Liver (tissue), 9 donors: Measurements from ENCODE around the gene ZMYND8. TPM values are rescaled to one million over a fixed set of nuclear protein-coding genes. Genes with fewer than 3 reads are reported as not detected.
A peak's percentile ranks its signal among the peaks of the same experiment; 100 is the strongest.

Source experiments
- DNase-seq: peaks from one replicate; pipeline ENCODE4 v3.0.0-alpha.2; 2017; ENCODE audit warnings: low spot score
- H3K27ac ChIP-seq, 2 donors: one replicate each; pipeline ENCODE4 v1.7.0; 2013; ENCODE audit warnings: inconsistent platforms in 2 of 2, low read length in 2 of 2, control low read depth in 1 of 2, low read depth in 1 of 2, mild to moderate bottlenecking in 1 of 2
- H3K27me3 ChIP-seq, 4 donors: one replicate each; pipeline versions ENCODE4 v1.6.1 to v1.7.0; 2013; ENCODE audit warnings: low read length in 3 of 4, inconsistent platforms in 1 of 4, mild to moderate bottlenecking in 1 of 4, moderate library complexity in 1 of 4; ENCODE audit not compliant: control insufficient read depth in 4 of 4, insufficient read depth in 4 of 4
- H3K36me3 ChIP-seq, 4 donors: one replicate each; pipeline versions ENCODE4 v1.6.1 to v1.7.0; 2013; ENCODE audit warnings: low read length in 3 of 4, mild to moderate bottlenecking in 3 of 4, low read depth in 1 of 4, moderate library complexity in 1 of 4; ENCODE audit not compliant: control insufficient read depth in 4 of 4, insufficient read depth in 3 of 4
- H3K4me1 ChIP-seq, 4 donors: one replicate each; pipeline versions ENCODE4 v1.6.1 to v1.7.0; 2013; ENCODE audit warnings: low read length in 3 of 4, mild to moderate bottlenecking in 3 of 4, moderate library complexity in 1 of 4; ENCODE audit not compliant: control insufficient read depth in 4 of 4, insufficient read depth in 4 of 4
- H3K4me3 ChIP-seq, 3 donors: one replicate each; pipeline versions ENCODE4 v1.6.1 to v1.7.0; 2013; ENCODE audit warnings: low read length in 3 of 3, control low read depth in 1 of 3, low read depth in 1 of 3, mild to moderate bottlenecking in 1 of 3
- H3K9ac ChIP-seq, 2 donors: one replicate each; pipeline ENCODE4 v1.7.0; 2013; ENCODE audit warnings: low read length in 2 of 2, mild to moderate bottlenecking in 2 of 2, moderate library complexity in 2 of 2, control low read depth in 1 of 2, low read depth in 1 of 2
- H3K9me3 ChIP-seq, 4 donors: one replicate each; pipeline versions ENCODE4 v1.6.1 to v1.7.0; 2013; ENCODE audit warnings: low read length in 3 of 4; ENCODE audit not compliant: control insufficient read depth in 4 of 4
- ATF3 ChIP-seq: IDR thresholded peaks from 2 replicates; pipeline ENCODE4 v1.6.1; 2016; ENCODE audit warnings: antibody characterized with exemption
- EGR1 ChIP-seq, 2 donors: IDR thresholded peaks; 2 replicates each; pipeline ENCODE4 v1.6.1; 2016 to 2018; ENCODE audit warnings: antibody characterized with exemption in 2 of 2, low read depth in 2 of 2
- FOXA1 ChIP-seq: IDR thresholded peaks from 2 replicates; pipeline ENCODE4 v1.6.1; 2016; ENCODE audit warnings: antibody characterized with exemption
- FOXA2 ChIP-seq: IDR thresholded peaks from 2 replicates; pipeline ENCODE4 v1.6.1; 2016; ENCODE audit warnings: antibody characterized with exemption
- GABPA ChIP-seq, 2 donors: IDR thresholded peaks in 1 of 2; conservative IDR thresholded peaks in 1 of 2; 2 replicates each; pipeline ENCODE4 v1.6.1; 2016; ENCODE audit warnings: antibody characterized with exemption in 2 of 2, mild to moderate bottlenecking in 1 of 2, moderate library complexity in 1 of 2
- HNF4A ChIP-seq, 2 donors: conservative IDR thresholded peaks; 2 replicates each; pipeline ENCODE4 v1.6.1; 2016; ENCODE audit warnings: antibody characterized with exemption in 2 of 2, mild to moderate bottlenecking in 2 of 2
- HNF4G ChIP-seq: IDR thresholded peaks from 2 replicates; pipeline ENCODE4 v1.6.1; 2016; ENCODE audit warnings: antibody characterized with exemption
- JUND ChIP-seq, 2 donors: IDR thresholded peaks; 2 replicates each; pipeline ENCODE4 v1.6.1; 2016; ENCODE audit warnings: antibody characterized with exemption in 2 of 2
- MAX ChIP-seq: IDR thresholded peaks from 2 replicates; pipeline ENCODE4 v1.6.1; 2016; ENCODE audit warnings: antibody characterized with exemption
- NR2F2 ChIP-seq: IDR thresholded peaks from 2 replicates; pipeline ENCODE4 v1.6.1; 2016; ENCODE audit warnings: antibody characterized with exemption
- RXRA ChIP-seq, 2 donors: IDR thresholded peaks; 2 replicates each; pipeline ENCODE4 v1.6.1; 2017 to 2018; ENCODE audit warnings: antibody characterized with exemption in 2 of 2, mild to moderate bottlenecking in 1 of 2
- SP1 ChIP-seq: IDR thresholded peaks from 2 replicates; pipeline ENCODE4 v1.6.1; 2018; ENCODE audit warnings: antibody characterized with exemption, mild to moderate bottlenecking
- YY1 ChIP-seq: IDR thresholded peaks from 2 replicates; pipeline ENCODE4 v1.6.1; 2016; ENCODE audit warnings: antibody characterized with exemption, mild to moderate bottlenecking
- ZBTB33 ChIP-seq: IDR thresholded peaks from 2 replicates; pipeline ENCODE4 v1.6.1; 2016; ENCODE audit warnings: antibody characterized with exemption
- WGBS: extraction: QIAGEN DNeasy Blood & Tissue Kit; methylation state at CpG from one replicate; pipeline ENCODE4 v1.1.7; 2013; 5-methylcytosine and 5-hydroxymethylcytosine counted together
- polyA plus RNA-seq, 2 donors: library from polyadenylated mRNA; stranded (reverse) in 1 of 2; unstranded in 1 of 2; fragments of 200-250 nt in 1 of 2; fragments of >200 nt in 1 of 2; fragmentation: Nextera tagmentation in 1 of 2; extraction: Ambion mirVana in 1 of 2; gene quantifications; one replicate each; pipeline versions ENCODE4 v1.2.1 to v1.2.3, GENCODE V29; 2013 to 2015
- total RNA-seq, 2 donors: library from RNA; depleted of rRNA; stranded (reverse); fragments of >200 nt; gene quantifications; one replicate each; pipeline ENCODE4 v1.2.3, GENCODE V29; 2014
- TF ChIP-seq, protein P1 (sequence below): IDR thresholded peaks from 2 replicates; pipeline ENCODE4 v1.6.1; 2016; ENCODE audit warnings: antibody characterized with exemption, mild to moderate bottlenecking
- TF ChIP-seq, protein P2 (sequence below): fragments of 150-350 bp; IDR thresholded peaks from 2 replicates; pipeline ENCODE4 v1.5.1; 2017; ENCODE audit warnings: improper control_type of control experiment, low read depth, low read length; ENCODE audit not compliant: missing input control
- donor health status: healthy.
- donor health status: healthy.
- donor health status: healthy.
- donor health status: healthy.
- donor health status: healthy.

ZMYND8 gene
- total and polyA plus RNA-seq, 4 donors, result 3.3 to 23.5 (median 6.8) TPM

GRCh38 chr20:47274401-47275108 lies 81.9 kb downstream of the ZMYND8 start:
- no peak for DNase-seq
- H3K4me1 ChIP-seq, result peaks cover 0 to 5% (median 2%) of the 10 kb centered on the region in 4 donors
- no peak for TF ChIP-seq SP1
- TF ChIP-seq, protein P1, sequence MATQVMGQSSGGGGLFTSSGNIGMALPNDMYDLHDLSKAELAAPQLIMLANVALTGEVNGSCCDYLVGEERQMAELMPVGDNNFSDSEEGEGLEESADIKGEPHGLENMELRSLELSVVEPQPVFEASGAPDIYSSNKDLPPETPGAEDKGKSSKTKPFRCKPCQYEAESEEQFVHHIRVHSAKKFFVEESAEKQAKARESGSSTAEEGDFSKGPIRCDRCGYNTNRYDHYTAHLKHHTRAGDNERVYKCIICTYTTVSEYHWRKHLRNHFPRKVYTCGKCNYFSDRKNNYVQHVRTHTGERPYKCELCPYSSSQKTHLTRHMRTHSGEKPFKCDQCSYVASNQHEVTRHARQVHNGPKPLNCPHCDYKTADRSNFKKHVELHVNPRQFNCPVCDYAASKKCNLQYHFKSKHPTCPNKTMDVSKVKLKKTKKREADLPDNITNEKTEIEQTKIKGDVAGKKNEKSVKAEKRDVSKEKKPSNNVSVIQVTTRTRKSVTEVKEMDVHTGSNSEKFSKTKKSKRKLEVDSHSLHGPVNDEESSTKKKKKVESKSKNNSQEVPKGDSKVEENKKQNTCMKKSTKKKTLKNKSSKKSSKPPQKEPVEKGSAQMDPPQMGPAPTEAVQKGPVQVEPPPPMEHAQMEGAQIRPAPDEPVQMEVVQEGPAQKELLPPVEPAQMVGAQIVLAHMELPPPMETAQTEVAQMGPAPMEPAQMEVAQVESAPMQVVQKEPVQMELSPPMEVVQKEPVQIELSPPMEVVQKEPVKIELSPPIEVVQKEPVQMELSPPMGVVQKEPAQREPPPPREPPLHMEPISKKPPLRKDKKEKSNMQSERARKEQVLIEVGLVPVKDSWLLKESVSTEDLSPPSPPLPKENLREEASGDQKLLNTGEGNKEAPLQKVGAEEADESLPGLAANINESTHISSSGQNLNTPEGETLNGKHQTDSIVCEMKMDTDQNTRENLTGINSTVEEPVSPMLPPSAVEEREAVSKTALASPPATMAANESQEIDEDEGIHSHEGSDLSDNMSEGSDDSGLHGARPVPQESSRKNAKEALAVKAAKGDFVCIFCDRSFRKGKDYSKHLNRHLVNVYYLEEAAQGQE, result no peak
- no peak for TF ChIP-seq HNF4G
- TF ChIP-seq MAX, result no peak
- no peak for TF ChIP-seq NR2F2
- peak in 1 of 2 donors; percentile 7 for TF ChIP-seq JUND (IDR thresholded peaks at IDR 0.05)
- H3K4me3 ChIP-seq, result no peak overlapping the region
- peak overlapping the region in 1 of 2 donors; percentile 37 for H3K9ac ChIP-seq
- peak overlapping the region; percentile 31 to 79 for H3K27ac ChIP-seq
- no peaks in the 10 kb centered on the region for H3K9me3 ChIP-seq
- peaks cover 2 to 16% (median 7%) of the 10 kb centered on the region in 4 donors for H3K36me3 ChIP-seq
- 51% methylated on average over 4 of the region's 4 CpGs for WGBS
- no peaks in the 10 kb centered on the region for H3K27me3 ChIP-seq

DNA sequence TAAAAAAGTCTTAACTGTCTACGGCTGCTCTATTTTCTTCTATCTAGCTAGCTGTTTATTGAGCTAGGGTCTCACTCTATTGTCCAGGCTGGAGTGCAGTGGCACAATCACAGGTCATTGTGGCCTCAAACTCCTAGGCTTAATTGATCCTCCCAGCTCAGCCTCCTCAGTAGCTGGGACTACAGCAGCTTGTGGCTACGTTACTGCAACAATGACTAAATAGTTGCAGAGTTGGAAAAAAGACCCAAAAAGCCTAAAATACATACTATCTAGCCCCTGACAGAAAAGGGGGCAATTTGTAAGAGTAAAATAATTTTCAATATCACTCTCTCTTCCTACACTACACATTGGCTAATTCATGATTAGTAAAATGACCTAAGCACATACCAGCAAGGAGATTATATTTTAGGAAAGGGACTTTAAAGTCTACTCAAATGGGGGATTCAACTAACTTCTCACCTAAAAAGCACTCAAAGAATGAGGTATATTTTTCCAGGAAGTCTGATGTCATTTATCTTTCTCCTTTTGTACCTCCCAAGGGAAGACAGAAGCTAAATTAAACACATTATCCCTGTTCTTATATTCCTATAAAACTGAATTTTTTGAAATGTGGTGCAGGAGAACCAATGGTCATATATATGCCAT lies 82.8 kb downstream of the ZMYND8 start:
- no peak for TF ChIP-seq ATF3
- no peak for TF ChIP-seq YY1
- TF ChIP-seq GABPA (IDR thresholded peaks at IDR 0.05 in 1 of 2, conservative IDR thresholded peaks at IDR 0.05 in 1 of 2), result no peak
- no peak for TF ChIP-seq RXRA (IDR thresholded peaks at IDR 0.05)
- no peak for TF ChIP-seq FOXA1
- TF ChIP-seq NR2F2, result no peak
- TF ChIP-seq, protein P1, result no peak
- TF ChIP-seq FOXA2, result no peak
- TF ChIP-seq ZBTB33, result no peak
- no peak for TF ChIP-seq SP1
- no peak for TF ChIP-seq EGR1 (IDR thresholded peaks at IDR 0.05; ENCODE audit: low read depth in 2 of 2)
- TF ChIP-seq MAX, result no peak
- no peak for TF ChIP-seq HNF4A (conservative IDR thresholded peaks at IDR 0.05)
- TF ChIP-seq, protein P2, sequence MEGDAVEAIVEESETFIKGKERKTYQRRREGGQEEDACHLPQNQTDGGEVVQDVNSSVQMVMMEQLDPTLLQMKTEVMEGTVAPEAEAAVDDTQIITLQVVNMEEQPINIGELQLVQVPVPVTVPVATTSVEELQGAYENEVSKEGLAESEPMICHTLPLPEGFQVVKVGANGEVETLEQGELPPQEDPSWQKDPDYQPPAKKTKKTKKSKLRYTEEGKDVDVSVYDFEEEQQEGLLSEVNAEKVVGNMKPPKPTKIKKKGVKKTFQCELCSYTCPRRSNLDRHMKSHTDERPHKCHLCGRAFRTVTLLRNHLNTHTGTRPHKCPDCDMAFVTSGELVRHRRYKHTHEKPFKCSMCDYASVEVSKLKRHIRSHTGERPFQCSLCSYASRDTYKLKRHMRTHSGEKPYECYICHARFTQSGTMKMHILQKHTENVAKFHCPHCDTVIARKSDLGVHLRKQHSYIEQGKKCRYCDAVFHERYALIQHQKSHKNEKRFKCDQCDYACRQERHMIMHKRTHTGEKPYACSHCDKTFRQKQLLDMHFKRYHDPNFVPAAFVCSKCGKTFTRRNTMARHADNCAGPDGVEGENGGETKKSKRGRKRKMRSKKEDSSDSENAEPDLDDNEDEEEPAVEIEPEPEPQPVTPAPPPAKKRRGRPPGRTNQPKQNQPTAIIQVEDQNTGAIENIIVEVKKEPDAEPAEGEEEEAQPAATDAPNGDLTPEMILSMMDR, result no peak
- H3K27me3 ChIP-seq, result no peaks in the 10 kb centered on the region
- no peak overlapping the region for H3K9ac ChIP-seq
- H3K36me3 ChIP-seq, result peaks cover 2 to 16% (median 7%) of the 10 kb centered on the region in 4 donors
- H3K27ac ChIP-seq, result peak overlapping the region; percentile 31 to 79
- H3K9me3 ChIP-seq, result no peaks in the 10 kb centered on the region
- 96% methylated on average over 2 of the region's 2 CpGs for WGBS
- peaks cover 0 to 5% (median 2%) of the 10 kb centered on the region in 4 donors for H3K4me1 ChIP-seq
- DNase-seq, result no peak
- no peak overlapping the region for H3K4me3 ChIP-seq
